DMS79 treated with DMSO at 0.1 percent for 48 hours (cell line): ENCODE measurements around the gene DDR2.

Experiments used
- DNase-seq: peaks from one replicate; lab custom pipeline; 2025; lab: John Stamatoyannopoulos, UW

Gene DDR2

DNA sequence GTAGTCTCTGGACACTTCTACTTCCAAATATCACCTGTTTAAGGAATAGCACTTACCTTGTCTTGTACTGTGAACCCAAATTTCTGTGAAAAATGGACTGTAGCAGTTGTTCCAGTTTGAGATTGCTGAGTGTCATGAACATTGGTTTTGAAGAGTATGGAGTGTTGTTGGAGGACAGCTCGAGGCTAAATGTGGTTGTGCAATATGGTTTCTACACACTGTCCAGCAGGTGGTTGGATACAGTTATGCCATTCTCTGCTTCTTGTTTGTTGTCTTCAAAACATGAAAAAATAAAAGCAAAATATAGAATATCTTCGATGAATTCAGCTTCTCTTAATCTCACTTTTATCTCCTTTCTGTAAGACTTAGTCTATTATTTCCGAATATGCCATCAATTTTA lies 67.1 kb downstream of the DDR2 start:
- DNase-seq: no peak

- DNase-seq: no peak
Observed at GRCh38 chr1:162700131-162700530, 67.9 kb downstream of the DDR2 start.

GRCh38 chr1:162701286-162701685 lies 69.0 kb downstream of the DDR2 start:
- no peak for DNase-seq

- DNase-seq: no peak
Observed at GRCh38 chr1:162702628-162703027, 70.4 kb downstream of the DDR2 start.

DNA sequence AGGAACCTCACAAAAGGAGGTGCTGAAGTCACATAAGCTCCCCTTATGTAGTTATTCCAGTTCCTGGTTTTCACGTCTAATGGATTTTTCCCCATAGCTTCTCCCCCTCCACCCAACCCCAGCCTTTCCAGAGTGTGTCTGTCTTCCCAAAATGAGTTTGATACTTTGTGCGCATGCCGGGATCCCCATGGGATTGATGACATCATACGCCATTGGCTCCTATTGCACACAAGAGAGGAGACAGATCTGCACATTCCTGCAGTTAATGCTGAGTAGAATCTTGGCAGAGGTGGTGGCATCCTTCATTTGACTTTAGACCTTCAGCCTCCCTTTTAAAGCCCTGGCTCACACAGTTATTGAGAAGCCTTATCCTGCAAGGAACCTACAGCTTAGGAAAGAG lies 71.4 kb downstream of the DDR2 start:
- no peak for DNase-seq

- DNase-seq: no peak
Observed at GRCh38 chr1:162704673-162705424, 72.6 kb downstream of the DDR2 start.

GRCh38 chr1:162706003-162706402 lies 73.7 kb downstream of the DDR2 start:
- no peak for DNase-seq

- DNase-seq: peak; percentile 81
Observed at GRCh38 chr1:162706606-162707005, 74.3 kb downstream of the DDR2 start.

DNA sequence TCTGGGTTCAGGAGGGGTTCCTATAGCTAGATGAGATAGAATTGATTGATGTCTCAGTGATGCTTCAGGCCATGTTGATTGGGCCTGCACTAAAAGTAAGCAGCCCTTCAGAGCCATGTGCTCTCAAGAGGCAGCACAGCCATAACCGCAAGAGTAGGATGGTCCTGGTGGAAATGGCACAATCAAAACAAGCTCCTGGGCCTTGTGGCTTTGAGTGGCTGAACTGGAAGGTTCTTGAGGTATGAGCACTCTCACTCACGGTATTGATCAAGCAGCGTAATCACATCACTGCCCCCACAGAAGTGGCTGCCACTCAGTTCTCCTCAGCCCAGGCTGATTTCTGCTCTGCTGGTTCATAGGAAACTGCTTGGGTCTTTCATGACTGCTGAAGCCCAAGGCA lies 76.0 kb downstream of the DDR2 start:
- DNase-seq: peak; percentile 20

GRCh38 chr1:162709132-162709860 lies 77.0 kb downstream of the DDR2 start:
- DNase-seq: no peak

GRCh38 chr1:162709870-162710269 lies 77.6 kb downstream of the DDR2 start:
- no peak for DNase-seq

DNA sequence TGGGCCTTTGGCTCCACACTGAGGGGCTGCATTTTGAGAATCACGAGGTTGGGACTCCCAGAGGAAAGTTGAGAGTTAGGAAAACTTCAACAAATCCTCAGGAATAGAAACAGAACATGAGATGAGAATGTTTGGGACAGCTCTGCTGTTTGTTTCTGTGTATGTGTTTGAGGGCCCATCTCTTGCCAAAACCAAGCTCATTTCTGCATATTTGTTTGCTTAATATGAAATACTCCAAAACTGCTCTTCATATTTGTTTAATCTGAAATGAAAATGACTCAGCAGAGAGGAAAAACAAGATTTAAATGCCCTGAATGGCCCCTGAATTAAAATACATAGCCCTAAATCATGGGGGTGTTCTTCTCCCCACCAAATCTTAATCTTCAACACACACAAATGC lies 78.1 kb downstream of the DDR2 start:
- no peak for DNase-seq

DNA sequence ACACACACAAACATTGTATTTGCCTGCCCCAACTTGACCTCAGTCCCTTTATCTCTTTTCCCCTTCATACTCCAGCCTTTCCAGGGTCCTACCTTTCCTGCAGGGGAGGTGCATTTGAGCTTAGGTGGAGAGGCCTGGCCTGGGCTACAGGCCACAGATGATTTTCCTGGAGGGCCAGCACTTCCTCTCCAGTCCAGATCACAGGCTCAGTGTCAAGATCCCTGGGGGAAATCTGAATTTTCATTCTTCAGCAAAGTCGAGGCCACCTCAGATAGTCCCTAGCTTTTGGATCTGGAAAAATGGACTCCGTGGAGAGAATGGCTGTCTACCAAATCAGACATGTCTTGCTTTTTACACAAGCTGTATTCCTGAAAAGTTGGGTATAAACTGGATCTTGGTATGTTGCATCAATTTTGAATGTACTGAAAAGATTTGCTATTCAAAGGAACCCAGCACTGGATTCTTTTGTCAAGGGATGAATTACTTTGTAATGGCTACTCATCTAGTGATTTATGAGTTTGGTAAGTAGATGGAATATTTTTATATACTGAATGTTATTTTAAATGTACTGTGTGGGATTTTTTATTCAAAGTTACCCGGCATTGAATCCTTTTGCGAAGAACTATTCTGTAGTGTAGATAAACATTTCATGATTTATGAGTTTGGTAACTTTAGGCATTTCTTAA lies 78.7 kb downstream of the DDR2 start:
- no peak for DNase-seq

GRCh38 chr1:162712317-162713029 lies 80.2 kb downstream of the DDR2 start:
- DNase-seq: no peak

- no peak for DNase-seq
Observed at GRCh38 chr1:162716123-162716522, 83.9 kb downstream of the DDR2 start.

GRCh38 chr1:162716552-162716951 lies 84.3 kb downstream of the DDR2 start:
- no peak for DNase-seq

GRCh38 chr1:162717548-162718184 lies 85.4 kb downstream of the DDR2 start:
- no peak for DNase-seq

- no peak for DNase-seq
Observed at GRCh38 chr1:162719678-162720077, 87.4 kb downstream of the DDR2 start.

GRCh38 chr1:162720996-162721395 lies 88.7 kb downstream of the DDR2 start:
- DNase-seq: no peak

DNA sequence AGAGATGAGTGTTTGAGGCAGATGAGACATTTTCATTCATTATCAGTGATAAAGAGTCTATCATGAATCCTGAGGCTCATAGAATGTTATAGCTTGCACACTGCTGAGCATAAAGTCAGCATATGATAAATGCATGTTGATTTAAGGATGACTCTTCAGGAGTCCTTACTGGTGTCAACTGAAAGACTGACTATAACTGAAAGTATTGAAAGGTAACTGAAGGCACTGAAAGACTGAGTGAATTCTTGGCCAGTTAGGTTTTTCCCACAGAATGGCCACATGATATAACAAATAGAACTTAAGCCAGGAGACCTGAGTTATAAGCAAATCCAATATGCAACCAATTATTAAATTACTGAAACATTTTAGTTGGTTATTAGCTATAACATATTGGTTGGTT lies 89.2 kb downstream of the DDR2 start:
- DNase-seq: no peak

DNA sequence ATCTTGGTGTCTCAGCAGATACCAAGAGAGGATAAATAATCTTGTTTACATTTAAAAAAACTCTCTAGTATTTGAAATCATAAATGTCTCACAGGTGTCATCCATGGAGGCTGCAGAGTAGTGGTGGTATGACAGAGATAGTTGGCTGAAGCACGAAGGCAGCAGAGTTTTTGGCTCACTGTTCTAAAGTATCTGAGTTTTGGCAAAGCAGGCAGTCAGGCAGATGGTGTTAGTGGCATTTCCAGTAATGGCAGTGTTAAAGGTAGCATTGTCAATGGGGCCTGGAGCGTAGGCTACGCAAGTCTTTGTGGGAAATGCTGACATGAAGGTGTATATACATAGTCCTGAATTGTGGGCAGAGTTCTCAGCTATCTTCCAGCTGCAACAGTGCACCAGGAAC lies 89.8 kb downstream of the DDR2 start:
- no peak for DNase-seq

- DNase-seq: no peak
Observed at GRCh38 chr1:162724583-162725120, 92.4 kb downstream of the DDR2 start.
